ENCODE results near the gene SMCHD1. TPM values are rescaled to one million over a fixed set of nuclear protein-coding genes. Genes with fewer than 3 reads are reported as not detected.

SMCHD1 gene
- polyA plus RNA-seq, 2 of the 4 experiments (the other 2 are of a cell fraction): 15.5 to 25.5 TPM

- FAIRE-seq (no peak), DNase-seq (ENCODE audit: low read depth in 1 of 2, low spot score in 1 of 2) (no peak), ATAC-seq (no peak)
- H3K4me2 ChIP-seq: no peak overlapping the region
- H3K27ac ChIP-seq: no peak overlapping the region
- H3K9me3 ChIP-seq: no peaks in the 10 kb centered on the region
- CTCF ChIA-PET: no interaction called here
- POLR2A ChIA-PET: no interaction called here
- TF ChIP-seq JUNB (IDR thresholded peaks at IDR 0.05) (no peak), RCOR1 (IDR thresholded peaks at IDR 0.05; ENCODE audit: low read depth, low read length) (no peak), ELK1 (IDR thresholded peaks at IDR 0.05; ENCODE audit: low read depth, low read length) (no peak), ESRRA (IDR thresholded peaks at IDR 0.05; ENCODE audit: borderline replicate concordance, low read length) (no peak), SMC3 (IDR thresholded peaks at IDR 0.05) (no peak), EHMT2 (IDR thresholded peaks at IDR 0.05; ENCODE audit: low read depth) (no peak), HEYL (CRISPR knock-in tag; IDR thresholded peaks at IDR 0.05) (no peak), MYC (IDR thresholded peaks at IDR 0.05; ENCODE audit: borderline replicate concordance, low read length) (no peak), FOSB (CRISPR knock-in tag; IDR thresholded peaks at IDR 0.05) (no peak), MAFK (IDR thresholded peaks at IDR 0.05; ENCODE audit: partially characterized antibody) (no peak), NFE2L2 (conservative IDR thresholded peaks at IDR 0.05; ENCODE audit: low read length) (no peak), ZNF302 (CRISPR knock-in tag; IDR thresholded peaks at IDR 0.05) (no peak), MAX (IDR thresholded peaks at IDR 0.05) (no peak), CHD4 (IDR thresholded peaks at IDR 0.05; ENCODE audit: borderline replicate concordance) (no peak), BHLHE40 (IDR thresholded peaks at IDR 0.05; ENCODE audit: low read depth, low read length) (no peak)
- TF ChIP-seq, protein P1, sequence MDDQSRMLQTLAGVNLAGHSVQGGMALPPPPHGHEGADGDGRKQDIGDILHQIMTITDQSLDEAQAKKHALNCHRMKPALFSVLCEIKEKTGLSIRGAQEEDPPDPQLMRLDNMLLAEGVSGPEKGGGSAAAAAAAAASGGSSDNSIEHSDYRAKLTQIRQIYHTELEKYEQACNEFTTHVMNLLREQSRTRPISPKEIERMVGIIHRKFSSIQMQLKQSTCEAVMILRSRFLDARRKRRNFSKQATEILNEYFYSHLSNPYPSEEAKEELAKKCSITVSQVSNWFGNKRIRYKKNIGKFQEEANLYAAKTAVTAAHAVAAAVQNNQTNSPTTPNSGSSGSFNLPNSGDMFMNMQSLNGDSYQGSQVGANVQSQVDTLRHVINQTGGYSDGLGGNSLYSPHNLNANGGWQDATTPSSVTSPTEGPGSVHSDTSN (IDR thresholded peaks at IDR 0.05): no peak
- TF ChIP-seq, protein P2, sequence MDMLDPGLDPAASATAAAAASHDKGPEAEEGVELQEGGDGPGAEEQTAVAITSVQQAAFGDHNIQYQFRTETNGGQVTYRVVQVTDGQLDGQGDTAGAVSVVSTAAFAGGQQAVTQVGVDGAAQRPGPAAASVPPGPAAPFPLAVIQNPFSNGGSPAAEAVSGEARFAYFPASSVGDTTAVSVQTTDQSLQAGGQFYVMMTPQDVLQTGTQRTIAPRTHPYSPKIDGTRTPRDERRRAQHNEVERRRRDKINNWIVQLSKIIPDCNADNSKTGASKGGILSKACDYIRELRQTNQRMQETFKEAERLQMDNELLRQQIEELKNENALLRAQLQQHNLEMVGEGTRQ (IDR thresholded peaks at IDR 0.05): no peak
- TF ChIP-seq, protein P3, sequence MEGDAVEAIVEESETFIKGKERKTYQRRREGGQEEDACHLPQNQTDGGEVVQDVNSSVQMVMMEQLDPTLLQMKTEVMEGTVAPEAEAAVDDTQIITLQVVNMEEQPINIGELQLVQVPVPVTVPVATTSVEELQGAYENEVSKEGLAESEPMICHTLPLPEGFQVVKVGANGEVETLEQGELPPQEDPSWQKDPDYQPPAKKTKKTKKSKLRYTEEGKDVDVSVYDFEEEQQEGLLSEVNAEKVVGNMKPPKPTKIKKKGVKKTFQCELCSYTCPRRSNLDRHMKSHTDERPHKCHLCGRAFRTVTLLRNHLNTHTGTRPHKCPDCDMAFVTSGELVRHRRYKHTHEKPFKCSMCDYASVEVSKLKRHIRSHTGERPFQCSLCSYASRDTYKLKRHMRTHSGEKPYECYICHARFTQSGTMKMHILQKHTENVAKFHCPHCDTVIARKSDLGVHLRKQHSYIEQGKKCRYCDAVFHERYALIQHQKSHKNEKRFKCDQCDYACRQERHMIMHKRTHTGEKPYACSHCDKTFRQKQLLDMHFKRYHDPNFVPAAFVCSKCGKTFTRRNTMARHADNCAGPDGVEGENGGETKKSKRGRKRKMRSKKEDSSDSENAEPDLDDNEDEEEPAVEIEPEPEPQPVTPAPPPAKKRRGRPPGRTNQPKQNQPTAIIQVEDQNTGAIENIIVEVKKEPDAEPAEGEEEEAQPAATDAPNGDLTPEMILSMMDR (IDR thresholded peaks at IDR 0.05): no peak
- TF ChIP-seq, protein P4, sequence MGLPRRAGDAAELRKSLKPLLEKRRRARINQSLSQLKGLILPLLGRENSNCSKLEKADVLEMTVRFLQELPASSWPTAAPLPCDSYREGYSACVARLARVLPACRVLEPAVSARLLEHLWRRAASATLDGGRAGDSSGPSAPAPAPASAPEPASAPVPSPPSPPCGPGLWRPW (IDR thresholded peaks at IDR 0.05): no peak
- no peak overlapping the region for H3K4me3 ChIP-seq
- WGBS (ENCODE audit: missing lambda C conversion rate): 65% methylated on average over 3 of the region's 3 CpGs
- no peaks in the 10 kb centered on the region for H3K4me1 ChIP-seq
Measured at GRCh38 chr18:2699001-2699400, 43.5 kb downstream of the SMCHD1 start.

DNA sequence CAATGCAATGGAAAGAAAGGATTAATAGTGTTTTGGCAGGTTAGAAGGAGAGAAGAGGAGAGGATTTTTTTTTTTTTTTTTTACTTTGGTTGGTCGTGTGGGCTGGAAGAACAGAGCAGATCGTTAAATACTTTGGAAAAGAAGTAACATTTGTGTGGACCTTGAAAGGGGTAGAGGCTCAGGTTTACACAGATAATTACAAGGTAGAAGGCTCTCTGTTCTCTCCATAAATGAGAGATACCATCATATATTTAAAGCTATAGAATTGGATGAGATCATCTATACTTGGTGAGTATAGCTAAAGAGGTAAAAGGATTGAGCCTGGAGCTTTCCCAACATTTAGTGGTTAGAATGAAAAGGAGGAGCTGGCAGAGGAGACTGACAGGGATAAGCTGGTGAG lies 49.0 kb downstream of the SMCHD1 start:
- FAIRE-seq (no peak), ATAC-seq (no peak), DNase-seq (ENCODE audit: low read depth in 1 of 2, low spot score in 1 of 2) (no peak)
- H3K4me2 ChIP-seq: no peak overlapping the region
- TF ChIP-seq HDAC2 (IDR thresholded peaks at IDR 0.05) (no peak), RNF2 (IDR thresholded peaks at IDR 0.05; ENCODE audit: borderline replicate concordance, low read depth) (no peak)
- ChIA-PET POLR2A (no interaction called here), CTCF (interaction anchor here (1.1 to 1.5 kb wide), 2 partner anchors 10 to 14 kb away, joined by 3 to 4 read pairs; no protein-coding TSS in a partner anchor)
- no peaks in the 10 kb centered on the region for H3K9me3 ChIP-seq
- H3K4me3 ChIP-seq: no peak overlapping the region
- H3K27ac ChIP-seq: no peak overlapping the region
- peaks cover 6% of the 10 kb centered on the region; the same call in 1 of the 3 replicates for H3K4me1 ChIP-seq
- WGBS (ENCODE audit: missing lambda C conversion rate): 87% methylated on average over 2 of the region's 2 CpGs

All from A549 (cell line).